NB4 (cell line): ENCODE data around the gene CAPN8.

Experiments
- DNase-seq: peaks from one replicate; pipeline ENCODE4 v3.0.0; 2010; ENCODE audit warnings: low read depth
- H3K4me3 ChIP-seq: one replicate; pipeline ENCODE4 v1.5.1; 2011; ENCODE audit warnings: mild to moderate bottlenecking, low read depth, low read length, moderate library complexity
- CTCF ChIP-seq: IDR thresholded peaks from one replicate; pipeline ENCODE4 v1.5.1; 2012; ENCODE audit warnings: low read depth, low read length
- MYC ChIP-seq: IDR thresholded peaks from 2 replicates; pipeline ENCODE4 v1.6.1; 2011; ENCODE audit warnings: low read depth, low read length
- POLR2A ChIP-seq: IDR thresholded peaks from 2 replicates; pipeline ENCODE4 v1.6.1; 2011; ENCODE audit warnings: mild to moderate bottlenecking; ENCODE audit not compliant: insufficient read length; ENCODE audit errors: extremely low read depth
- TF ChIP-seq, protein P1 (sequence below): IDR thresholded peaks from 2 replicates; pipeline ENCODE4 v1.6.1; 2011; ENCODE audit warnings: low read depth, low read length

The CAPN8 gene

GRCh38 chr1:223609977-223610376, 55.5 kb downstream of the CAPN8 start:
- DNase-seq: no peak
- no peak overlapping the region for H3K4me3 ChIP-seq

GRCh38 chr1:223609066-223609465, 56.4 kb downstream of the CAPN8 start:
- TF ChIP-seq, protein P1, sequence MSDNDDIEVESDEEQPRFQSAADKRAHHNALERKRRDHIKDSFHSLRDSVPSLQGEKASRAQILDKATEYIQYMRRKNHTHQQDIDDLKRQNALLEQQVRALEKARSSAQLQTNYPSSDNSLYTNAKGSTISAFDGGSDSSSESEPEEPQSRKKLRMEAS: no peak
- no peak for DNase-seq
- no peak overlapping the region for H3K4me3 ChIP-seq

More at GRCh38 chr1:223609977-223610376, 55.5 kb downstream of the CAPN8 start:
- TF ChIP-seq POLR2A (no peak), MYC (no peak), CTCF (no peak)
- TF ChIP-seq, protein P1: no peak

GRCh38 chr1:223558512-223558911, 107.0 kb downstream of the CAPN8 start:
- TF ChIP-seq POLR2A (no peak), MYC (no peak), CTCF (no peak)
- TF ChIP-seq, protein P1: no peak
- DNase-seq: no peak
- no peak overlapping the region for H3K4me3 ChIP-seq

DNA sequence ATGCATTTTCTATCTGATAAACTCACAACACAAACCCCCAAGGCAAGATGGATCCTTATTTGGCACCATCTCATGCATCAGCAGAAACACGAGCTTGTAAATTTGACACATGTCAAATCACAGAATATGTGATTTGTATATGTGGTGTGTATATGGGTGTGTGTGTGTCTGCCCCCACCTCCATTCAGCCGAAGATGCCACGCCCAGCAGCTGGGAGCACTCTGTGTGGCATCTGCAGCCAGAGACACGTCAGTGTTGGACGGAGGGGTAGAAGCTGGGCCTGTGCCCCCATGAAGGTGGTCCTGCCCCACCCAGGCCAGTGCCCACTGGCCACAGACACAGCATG, 108.4 kb downstream of the CAPN8 start:
- no peak for DNase-seq
- H3K4me3 ChIP-seq: no peak overlapping the region
- TF ChIP-seq, protein P1: no peak
- TF ChIP-seq POLR2A: no peak
- TF ChIP-seq CTCF: no peak
- TF ChIP-seq MYC: no peak

DNA sequence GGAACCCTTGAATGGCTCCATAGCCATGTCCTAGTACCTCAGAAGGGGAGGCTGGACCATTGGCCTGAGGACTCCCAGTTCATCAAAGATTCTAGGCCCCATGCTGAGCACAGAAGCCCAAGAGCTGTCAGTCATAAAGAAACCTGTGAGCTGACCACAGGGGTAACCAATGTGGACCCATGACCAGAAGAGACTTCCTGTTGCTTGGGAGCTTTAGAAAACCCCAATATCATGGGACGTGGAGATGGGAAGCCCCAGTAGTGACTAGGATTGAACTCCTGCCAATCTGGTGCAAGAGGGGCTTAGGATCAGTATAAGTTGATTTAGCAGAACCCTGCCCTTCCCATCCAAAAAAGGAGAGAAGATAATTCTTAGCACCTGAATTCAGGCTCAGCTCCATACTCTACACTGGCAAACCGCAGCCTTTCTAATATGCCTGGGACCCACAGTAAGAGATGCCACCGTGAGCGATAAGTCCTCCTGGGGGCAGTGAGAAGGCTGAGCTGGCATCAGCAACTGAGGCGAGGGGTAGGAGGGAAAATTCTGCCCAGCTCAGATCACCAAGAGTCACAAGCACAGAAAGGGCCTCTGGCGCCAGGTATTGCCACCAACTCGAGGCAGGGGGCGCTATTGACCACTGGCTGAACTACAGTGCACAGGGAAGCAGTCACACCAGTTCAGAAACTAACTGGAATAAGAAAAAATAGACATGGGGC, 108.9 kb downstream of the CAPN8 start:
- TF ChIP-seq CTCF: peak; percentile 82
- TF ChIP-seq, protein P1: no peak
- H3K4me3 ChIP-seq: no peak overlapping the region
- peak; percentile 59 for DNase-seq

DNA sequence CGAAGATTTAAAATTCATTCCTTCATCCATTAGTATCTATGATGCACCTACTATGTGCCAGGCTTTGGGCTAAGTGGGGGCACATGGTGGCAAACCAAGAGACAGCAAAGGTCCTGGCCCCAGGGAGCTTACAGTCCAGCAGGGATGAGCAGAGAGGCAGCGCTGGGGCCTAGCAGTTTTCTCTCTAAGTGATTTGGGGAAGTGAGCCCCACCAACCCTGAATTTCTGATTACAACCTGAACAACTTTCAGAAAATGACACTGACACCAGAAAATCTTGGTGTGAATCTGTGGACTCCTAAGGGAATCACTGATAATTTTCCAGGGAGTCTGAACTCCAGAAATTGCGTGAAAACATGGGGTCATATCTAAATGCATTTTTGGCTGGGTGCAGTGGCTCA, 111.5 kb downstream of the CAPN8 start:
- no peak overlapping the region for H3K4me3 ChIP-seq
- TF ChIP-seq, protein P1: no peak
- TF ChIP-seq CTCF (no peak), POLR2A (no peak), MYC (no peak)
- DNase-seq: no peak
